ENCODE measurements around the gene GTPBP3.

The GTPBP3 gene

GRCh38 chr19:17333611-17334413 is 3.5 kb upstream of the GTPBP3 start:
- Histone ChIP-seq H3K9me3 (no peaks in the 10 kb centered on the region), H3K4me1 (no peaks in the 10 kb centered on the region; the same call in 1 of the 2 replicates), H3K27me3 (no peaks in the 10 kb centered on the region), H3K4me3 (ENCODE audit: low read depth, low read length) (peak overlapping the region; percentile 74), H3K36me3 (no peaks in the 10 kb centered on the region; the same call in 1 of the 2 replicates)
- no peak for TF ChIP-seq CTCF (IDR thresholded peaks at IDR 0.05; ENCODE audit: low read depth, low read length)
- DNase-seq, result no peak

GRCh38 chr19:17334414-17335409 is 2.6 kb upstream of the GTPBP3 start, which contains the start of gene ANO8:
Gene ANO8, minus strand, starts transcription at chr19:17334855. Its CDS starts 185 bp downstream, at chr19:17334670.
- peak; percentile 96 for DNase-seq
- no peak for TF ChIP-seq CTCF (IDR thresholded peaks at IDR 0.05; ENCODE audit: low read depth, low read length)
- H3K4me1 ChIP-seq, result no peaks in the 10 kb centered on the region; the same call in 1 of the 2 replicates

GRCh38 chr19:17335575-17335974 is 1.8 kb upstream of the GTPBP3 start:
- Histone ChIP-seq H3K36me3 (no peaks in the 10 kb centered on the region; the same call in 1 of the 2 replicates), H3K27me3 (no peaks in the 10 kb centered on the region), H3K4me1 (no peaks in the 10 kb centered on the region; the same call in 1 of the 2 replicates), H3K9me3 (no peaks in the 10 kb centered on the region), H3K4me3 (ENCODE audit: low read depth, low read length) (no peak overlapping the region)
- no peak for TF ChIP-seq CTCF (IDR thresholded peaks at IDR 0.05; ENCODE audit: low read depth, low read length)
- DNase-seq, result peak; percentile 12

More at GRCh38 chr19:17334414-17335409, 2.6 kb upstream of the GTPBP3 start, which contains the start of gene ANO8:
- Histone ChIP-seq H3K4me3 (ENCODE audit: low read depth, low read length) (peak within 1 kb of the TSS; percentile 74), H3K27me3 (no peaks in the 10 kb centered on the region), H3K9me3 (no peaks in the 10 kb centered on the region), H3K36me3 (no peaks in the 10 kb centered on the region; the same call in 1 of the 2 replicates)

- H3K27me3 ChIP-seq, result no peaks in the 10 kb centered on the region
- DNase-seq, result peak; percentile 33
- H3K4me3 ChIP-seq (ENCODE audit: low read depth, low read length), result peak overlapping the region; percentile 92
- no peak for TF ChIP-seq CTCF (IDR thresholded peaks at IDR 0.05; ENCODE audit: low read depth, low read length)
- no peaks in the 10 kb centered on the region; the same call in 1 of the 2 replicates for H3K36me3 ChIP-seq
- no peaks in the 10 kb centered on the region for H3K9me3 ChIP-seq
- H3K4me1 ChIP-seq, result no peaks in the 10 kb centered on the region
Measured at GRCh38 chr19:17337675-17338432, 501 bp downstream of the GTPBP3 start.

GRCh38 chr19:17338433-17339078 is 1.2 kb downstream of the GTPBP3 start:
- Histone ChIP-seq H3K36me3 (no peaks in the 10 kb centered on the region; the same call in 1 of the 2 replicates), H3K9me3 (no peaks in the 10 kb centered on the region), H3K4me1 (no peaks in the 10 kb centered on the region), H3K4me3 (ENCODE audit: low read depth, low read length) (peak overlapping the region; percentile 92), H3K27me3 (no peaks in the 10 kb centered on the region)
- TF ChIP-seq CTCF (IDR thresholded peaks at IDR 0.05; ENCODE audit: low read depth, low read length), result no peak
- DNase-seq, result peak; percentile 17
